Dermis blood vessel endothelial cell (primary cell): ENCODE measurements around the gene EPS8L3. TPM values are rescaled to one million over a fixed set of nuclear protein-coding genes. Genes with fewer than 3 reads are reported as not detected.
"Not testable (repeated sequence)": the region's sequence is repeated elsewhere in the genome, so short reads cannot be mapped to it uniquely, and the experiment has no call there.

ENCODE experiments used
- DNase-seq: peaks from one replicate; pipeline ENCODE4 v3.0.0; 2010
- total RNA-seq: library from RNA; depleted of rRNA; stranded (reverse); fragments of >200 nt; gene quantifications from 2 replicates; pipeline ENCODE4 v1.2.3, GENCODE V29; 2014

Gene EPS8L3
- total RNA-seq, 1 donor from 2014 or later: not detected

DNA sequence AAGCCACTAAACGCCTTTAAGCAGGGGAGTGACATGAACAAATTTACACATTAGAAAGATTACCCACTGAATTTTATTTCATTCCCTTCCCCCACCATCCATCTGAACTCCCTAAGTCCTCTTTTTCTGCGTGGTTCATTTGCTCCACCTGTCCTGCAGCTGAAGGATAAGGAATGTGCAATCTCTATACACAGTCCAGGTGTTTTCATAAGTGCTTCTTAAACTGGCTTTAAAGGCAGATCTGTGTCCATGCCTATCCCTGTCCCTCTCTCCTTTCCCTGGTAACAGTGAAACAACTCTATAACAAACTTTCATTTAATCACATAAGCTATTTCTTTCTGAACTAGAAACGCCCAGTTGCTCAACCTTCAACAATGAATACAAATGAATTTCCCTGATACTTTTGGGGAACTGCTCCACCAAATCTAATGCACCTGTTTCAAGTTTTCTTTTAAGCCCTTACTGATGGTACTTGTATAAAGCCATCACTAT is 31.3 kb downstream of the EPS8L3 start:
- DNase-seq: no peak

DNA sequence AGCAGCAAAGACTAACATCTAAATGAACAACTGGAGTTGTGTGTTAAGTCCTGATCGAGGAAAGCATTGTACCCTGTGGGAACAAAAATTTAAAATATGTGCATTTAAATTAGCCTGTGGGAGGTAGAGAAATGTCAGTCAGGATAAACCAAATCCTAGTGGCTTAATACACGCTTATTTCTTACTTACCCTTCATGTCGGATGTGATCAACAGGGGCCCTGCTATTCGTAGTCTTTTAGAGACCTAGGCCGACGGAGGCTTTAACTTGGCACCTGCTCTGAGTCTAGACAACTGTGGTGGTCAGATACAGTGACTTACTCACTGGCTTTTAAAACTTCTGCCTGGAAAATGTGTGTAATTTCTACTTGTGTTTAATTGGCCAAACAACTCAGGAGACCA is 33.1 kb downstream of the EPS8L3 start:
- no peak for DNase-seq

GRCh38 chr1:109728870-109729269 is 34.9 kb downstream of the EPS8L3 start:
- no peak for DNase-seq

DNA sequence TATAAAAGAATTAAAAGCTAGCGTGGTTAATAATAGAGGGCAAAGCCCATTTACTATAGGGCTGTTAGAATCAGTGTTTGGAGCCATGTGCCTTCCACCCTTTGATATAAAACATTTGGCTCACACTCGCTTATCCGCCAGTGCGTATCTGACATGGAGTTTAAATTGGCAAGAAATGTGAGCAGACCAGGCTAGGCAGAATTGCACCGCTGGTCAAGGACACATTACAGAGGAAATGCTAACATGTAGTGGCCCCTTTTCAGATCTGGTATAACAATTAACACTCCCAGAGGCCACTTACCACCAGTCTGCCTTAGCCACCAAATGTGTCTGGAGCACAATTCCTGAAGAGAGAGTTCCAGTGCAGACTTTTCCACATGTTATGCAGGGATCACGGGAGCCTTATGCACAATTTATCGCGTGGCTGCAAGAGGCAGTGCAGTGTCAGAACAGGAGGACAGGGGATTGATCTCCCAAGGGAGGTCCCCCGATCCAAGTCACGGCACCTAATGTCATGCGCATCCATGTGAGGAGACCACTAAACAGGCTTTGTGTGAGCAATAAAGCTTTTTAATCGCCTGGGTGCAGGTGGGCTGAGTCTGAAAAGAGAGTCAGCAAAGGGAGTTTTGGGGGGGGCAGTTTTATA is 36.9 kb downstream of the EPS8L3 start:
- DNase-seq: no peak

DNA sequence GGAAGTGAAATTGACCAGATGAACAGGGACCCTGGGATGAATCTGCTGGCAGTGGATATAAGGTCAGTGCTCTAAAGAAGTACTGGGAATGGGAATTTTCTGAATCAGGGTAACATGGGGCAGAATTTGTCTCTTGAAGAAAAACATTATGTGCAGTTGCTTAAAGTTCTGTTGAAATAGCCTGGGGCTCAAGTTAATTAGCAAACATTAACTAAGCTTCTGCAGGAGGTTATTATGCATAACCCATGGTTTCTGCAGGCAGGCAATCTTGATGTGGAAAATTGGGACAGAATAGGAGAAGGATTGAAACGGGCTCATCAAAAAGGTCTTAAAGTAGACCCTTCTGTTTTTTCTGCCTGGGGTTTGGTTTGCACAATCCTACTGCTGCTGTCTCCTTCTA is 37.7 kb downstream of the EPS8L3 start:
- no peak for DNase-seq

DNA sequence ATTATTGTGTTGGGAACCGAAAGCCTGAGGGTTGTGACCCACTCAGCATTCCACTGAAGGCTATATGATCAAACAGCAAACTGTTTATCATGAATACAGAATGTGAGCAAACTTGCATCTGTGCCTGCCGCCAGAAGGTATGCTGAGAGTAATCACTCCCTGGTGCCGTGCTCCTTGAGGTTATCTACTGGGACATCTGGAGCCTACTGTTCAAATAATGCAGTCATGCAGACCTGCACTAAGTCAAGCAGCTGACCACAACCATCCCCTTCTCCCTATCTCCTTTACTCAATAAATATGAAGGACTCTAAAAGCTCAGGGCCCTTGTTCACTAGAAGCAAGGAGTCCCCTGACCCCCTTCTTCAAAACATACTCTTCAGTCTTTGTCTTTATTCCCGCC is 38.2 kb downstream of the EPS8L3 start:
- DNase-seq: no peak

GRCh38 chr1:109724933-109725332 is 38.8 kb downstream of the EPS8L3 start:
- DNase-seq: no peak

- DNase-seq: no peak
Observed at GRCh38 chr1:109722908-109723691, 40.6 kb downstream of the EPS8L3 start.

DNA sequence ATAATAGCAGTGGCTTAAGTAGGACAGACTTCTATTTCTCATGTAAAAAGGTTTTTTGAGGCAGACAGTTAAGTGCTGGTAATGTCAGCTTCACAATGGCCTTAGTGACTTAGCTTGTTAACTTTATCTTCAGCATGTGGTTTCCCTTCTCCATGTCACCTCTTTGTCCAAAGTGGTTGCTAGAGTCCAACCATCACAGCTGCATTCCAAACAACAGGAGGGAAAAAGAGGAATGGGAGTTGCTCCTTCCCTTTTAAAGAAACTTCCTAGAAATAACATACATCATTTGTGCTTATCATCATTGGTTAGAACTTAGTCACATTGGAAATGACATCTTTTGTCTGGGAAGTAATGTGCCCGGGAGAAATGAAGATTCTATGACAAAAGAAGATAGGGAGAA is 41.8 kb downstream of the EPS8L3 start:
- no peak for DNase-seq

DNA sequence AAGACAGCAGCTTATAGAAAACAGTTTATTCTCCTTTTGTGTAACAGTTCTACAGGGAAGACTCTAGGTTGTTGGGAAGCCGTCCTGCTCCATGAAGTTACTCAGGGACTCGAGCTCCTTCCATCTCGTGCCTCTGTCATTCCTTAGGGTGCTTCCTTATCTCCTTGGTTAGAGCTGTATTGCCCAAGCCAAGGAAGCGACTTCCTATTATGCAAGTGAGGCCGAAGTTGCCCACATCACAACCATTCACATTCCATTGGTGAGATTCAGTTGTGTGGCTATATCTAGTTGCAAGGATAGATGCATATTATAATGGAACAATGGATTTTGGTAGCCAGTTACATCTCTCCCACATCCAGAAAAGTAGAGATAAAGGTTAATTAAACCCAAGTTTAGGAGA is 42.7 kb downstream of the EPS8L3 start:
- DNase-seq: no peak

DNA sequence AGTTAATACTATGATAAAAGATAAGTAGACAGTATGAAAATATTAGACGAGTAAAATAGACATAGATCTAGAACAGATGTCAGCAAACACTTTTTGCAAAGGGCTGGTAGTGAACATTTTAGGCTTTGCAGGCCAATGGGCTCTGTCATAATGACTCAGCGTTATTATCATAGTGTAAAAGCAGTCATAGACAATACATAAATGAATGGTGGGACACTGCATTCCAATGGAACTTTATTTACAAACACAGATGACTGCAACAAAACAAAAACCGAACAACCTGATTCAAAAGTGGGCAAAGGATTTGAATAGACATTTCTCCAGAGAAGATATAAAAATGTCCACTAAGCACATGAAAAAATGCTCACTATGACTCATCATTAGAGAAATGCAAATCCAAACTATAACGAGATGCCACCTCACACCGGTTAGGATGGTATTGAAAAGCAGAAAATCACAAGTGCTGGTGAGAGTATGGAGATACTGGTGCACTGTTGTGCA is 44.3 kb downstream of the EPS8L3 start:
- peak; percentile 12 for DNase-seq

GRCh38 chr1:109718495-109718894 is 45.2 kb downstream of the EPS8L3 start:
- peak; percentile 46 for DNase-seq

GRCh38 chr1:109717729-109718128 is 46.0 kb downstream of the EPS8L3 start:
- no peak for DNase-seq

DNA sequence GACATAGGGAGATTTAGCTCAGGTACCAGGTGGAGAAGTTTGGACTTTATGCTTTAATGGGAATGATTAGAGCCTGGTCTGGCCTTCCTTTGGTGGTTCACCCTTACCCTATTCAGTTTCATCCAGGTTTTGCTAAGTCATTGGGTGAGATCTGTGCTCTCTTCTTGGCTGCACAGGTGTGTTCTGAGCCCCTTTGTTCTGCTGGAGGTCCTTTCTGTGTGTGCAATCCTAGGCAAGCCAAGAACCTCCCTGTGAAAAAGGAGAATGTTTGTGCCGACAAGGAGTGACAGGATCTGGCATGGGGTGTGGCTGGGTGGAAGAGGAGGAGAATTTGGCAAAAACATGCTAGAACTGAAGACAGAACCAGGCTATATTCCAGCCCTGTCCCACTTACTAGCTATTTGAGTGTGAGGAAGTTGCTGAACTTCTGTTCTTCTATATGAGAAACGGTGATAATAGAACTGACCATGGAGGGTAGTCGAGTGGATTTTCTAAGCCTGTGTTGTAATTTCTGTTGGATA is 47.1 kb downstream of the EPS8L3 start:
- no peak for DNase-seq

DNA sequence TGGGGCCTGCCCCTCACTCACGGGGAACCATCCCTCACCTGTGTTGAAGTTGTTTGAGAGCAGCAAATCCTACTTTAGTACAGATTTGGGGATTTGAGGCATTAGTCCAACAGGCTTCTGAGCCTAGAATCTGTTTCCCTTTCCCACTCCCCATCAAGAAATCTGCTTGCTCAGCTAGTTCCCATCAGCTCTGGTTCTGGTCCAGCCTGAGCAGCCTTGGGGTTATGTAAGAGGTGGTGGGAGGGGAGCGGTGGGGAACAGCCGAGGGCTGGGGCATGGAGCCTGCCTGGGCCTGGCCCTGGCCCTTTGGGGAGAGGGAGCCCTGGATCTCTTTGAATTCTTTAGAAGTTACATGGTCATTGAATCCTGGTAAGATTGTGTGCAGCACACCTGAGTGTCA is 47.6 kb downstream of the EPS8L3 start:
- no peak for DNase-seq

GRCh38 chr1:109714661-109715372 is 48.9 kb downstream of the EPS8L3 start:
- no peak for DNase-seq

GRCh38 chr1:109713636-109714035 is 50.1 kb downstream of the EPS8L3 start:
- no peak for DNase-seq

DNA sequence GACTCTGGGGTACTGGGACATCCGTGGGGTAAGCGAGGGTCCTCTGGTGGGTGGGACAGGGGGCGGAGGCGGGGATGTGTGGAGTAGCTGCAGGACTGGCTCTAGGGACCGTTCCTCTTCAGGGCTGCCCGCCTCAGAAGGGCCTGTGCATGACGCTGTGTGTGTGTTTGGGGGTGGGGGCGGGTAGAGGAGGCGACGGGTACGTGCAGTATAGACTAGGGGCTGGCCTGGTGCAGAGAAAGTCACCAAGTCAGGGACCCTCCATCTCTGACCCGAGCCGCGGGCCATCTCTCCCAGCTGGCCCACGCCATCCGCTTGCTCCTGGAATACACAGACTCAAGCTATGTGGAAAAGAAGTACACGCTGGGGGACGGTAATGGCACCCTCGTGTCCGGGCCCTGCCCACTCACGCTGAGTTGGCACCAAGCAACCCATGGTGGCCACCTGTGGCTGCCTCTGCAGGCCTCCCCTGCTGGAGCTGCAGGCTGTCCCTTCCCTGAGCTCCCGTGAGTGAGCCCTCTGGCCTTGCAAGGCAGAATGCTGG is 51.3 kb downstream of the EPS8L3 start:
- no peak for DNase-seq

- DNase-seq: peak; percentile 2
Observed at GRCh38 chr1:109711593-109712320, 52.0 kb downstream of the EPS8L3 start, which contains the start of gene GSTM5. Gene GSTM5 (plus strand): TSS chr1:109712251. CDS start chr1:109712313, 62 bp downstream.

- DNase-seq: not testable (repeated sequence)
Observed at GRCh38 chr1:109709822-109710221, 53.9 kb downstream of the EPS8L3 start.

DNA sequence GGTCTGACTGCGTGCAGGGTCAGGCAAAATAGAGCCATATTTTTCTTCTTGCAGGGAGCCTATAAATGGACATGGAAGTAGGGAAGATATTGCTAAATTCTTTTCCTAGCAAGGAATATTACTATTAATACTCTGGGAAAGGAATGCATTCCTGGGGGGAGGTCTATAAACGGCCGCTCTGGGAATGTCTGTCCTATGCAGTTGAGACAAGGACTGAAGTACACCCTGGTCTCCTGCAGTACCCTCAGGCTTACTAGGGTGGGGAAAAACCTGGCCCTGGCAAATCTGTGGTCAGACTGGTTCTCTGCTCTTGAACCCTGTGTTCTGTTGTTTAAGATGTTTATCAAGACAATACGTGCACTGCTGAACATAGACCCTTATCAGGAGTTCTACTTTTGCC is 54.8 kb downstream of the EPS8L3 start:
- peak; percentile 0 for DNase-seq

GRCh38 chr1:109705411-109705810 is 58.3 kb downstream of the EPS8L3 start:
- DNase-seq: no peak
